WTC11 (cell line): ENCODE results near the gene PIGK. TPM values are rescaled to one million over a fixed set of nuclear protein-coding genes. Genes with fewer than 3 reads are reported as not detected.

Source experiments
- ATAC-seq: fragments of 200-7000 bp; cut with Tn5 transposase; 2 replicates; pipeline ENCODE4 v1.10.0; 2021; ENCODE audit warnings: mild to moderate bottlenecking, moderate library complexity
- CTCF ChIA-PET: fragments of 300-600 bp; sonication (Branson Sonifier 250); formaldehyde crosslinking; loops from one replicate; lab custom pipeline; 2021; ENCODE audit warnings: antibody characterized with exemption; lab: Charles Lee
- POLR2A ChIA-PET: fragments of 350-600 bp; sonication (Branson Sonifier 250); formaldehyde crosslinking; loops from one replicate; lab custom pipeline; 2021; ENCODE audit warnings: antibody characterized with exemption; lab: Charles Lee
- DNase-seq: peaks from one replicate; pipeline ENCODE4 v3.0.0; 2021; ENCODE audit warnings: low spot score
- H3K27ac Mint-ChIP-seq: 2 replicates; pipeline ENCODE4 v1.8.0; 2021; ENCODE audit warnings: mixed read lengths
- H3K27me3 Mint-ChIP-seq: 2 replicates; pipeline ENCODE4 v1.8.0; 2021; ENCODE audit warnings: low read depth, mild to moderate bottlenecking, moderate library complexity, mixed read lengths
- H3K36me3 Mint-ChIP-seq: 2 replicates; pipeline ENCODE4 v1.8.0; 2021; ENCODE audit warnings: mixed read lengths
- H3K4me1 Mint-ChIP-seq: 2 replicates; pipeline ENCODE4 v1.8.0; 2022; ENCODE audit warnings: mixed read lengths
- H3K4me3 Mint-ChIP-seq: 2 replicates; pipeline ENCODE4 v1.8.0; 2021; ENCODE audit warnings: mild to moderate bottlenecking, moderate library complexity, mixed read lengths
- H3K9me3 Mint-ChIP-seq: 2 replicates; pipeline ENCODE4 v1.8.0; 2021; ENCODE audit warnings: mixed read lengths
- CREB1 ChIP-seq: sonication (generic); formaldehyde crosslinking; IDR thresholded peaks from 2 replicates; pipeline ENCODE4 v1.8.0; 2023; ENCODE audit warnings: mild to moderate bottlenecking, missing genetic modification reagents
- CREM ChIP-seq: sonication (generic); formaldehyde crosslinking; IDR thresholded peaks from 2 replicates; pipeline ENCODE4 v1.8.1; 2022; ENCODE audit warnings: mild to moderate bottlenecking, missing genetic modification reagents, moderate library complexity
- EMX1 ChIP-seq: fragments of 250-450 bp; sonication (Bioruptor Pico); IDR thresholded peaks from 2 replicates; pipeline ENCODE4 v1.8.0; 2021; ENCODE audit warnings: mild to moderate bottlenecking
- JAZF1 ChIP-seq: fragments of 250-450 bp; sonication (Bioruptor Pico); IDR thresholded peaks from 2 replicates; pipeline ENCODE4 v1.9.0; 2021; ENCODE audit warnings: moderate library complexity, mild to moderate bottlenecking, inconsistent platforms
- KAT7 ChIP-seq: sonication (generic); formaldehyde crosslinking; IDR thresholded peaks from 2 replicates; pipeline ENCODE4 v1.8.1; 2023; ENCODE audit warnings: missing genetic modification reagents, mild to moderate bottlenecking, borderline replicate concordance
- PRRX2 ChIP-seq: fragments of 250-450 bp; sonication (Bioruptor Pico); IDR thresholded peaks from 2 replicates; pipeline ENCODE4 v1.8.0; 2021; ENCODE audit warnings: mild to moderate bottlenecking
- SMAD4 ChIP-seq: sonication (generic); formaldehyde crosslinking; IDR thresholded peaks from 2 replicates; pipeline ENCODE4 v1.8.0; 2022; ENCODE audit warnings: mild to moderate bottlenecking, missing genetic modification reagents
- SOX15 ChIP-seq: fragments of 250-450 bp; sonication (Bioruptor Pico); IDR thresholded peaks from 2 replicates; pipeline ENCODE4 v1.9.0; 2021; ENCODE audit warnings: mild to moderate bottlenecking
- TCF7 ChIP-seq: sonication (generic); formaldehyde crosslinking; IDR thresholded peaks from 2 replicates; pipeline ENCODE4 v1.8.0; 2022; ENCODE audit warnings: mild to moderate bottlenecking, low read depth, missing genetic modification reagents, moderate library complexity
- TEAD1 ChIP-seq: sonication (generic); formaldehyde crosslinking; IDR thresholded peaks from 2 replicates; pipeline ENCODE4 v1.8.0; 2022; ENCODE audit warnings: mild to moderate bottlenecking, missing genetic modification reagents
- ZNF138 ChIP-seq: sonication (generic); formaldehyde crosslinking; conservative IDR thresholded peaks from 2 replicates; pipeline ENCODE4 v1.8.1; 2022; ENCODE audit warnings: mild to moderate bottlenecking, moderate library complexity, missing genetic modification reagents
- total RNA-seq: library from RNA; stranded (reverse); gene quantifications from 3 replicates; pipeline ENCODE4 v1.2.3, GENCODE V29; 2021
- TF ChIP-seq, protein P1 (sequence below): fragments of 250-450 bp; sonication (Bioruptor Pico); conservative IDR thresholded peaks from 2 replicates; pipeline ENCODE4 v1.9.0; 2021; ENCODE audit warnings: mild to moderate bottlenecking
- TF ChIP-seq, protein P2 (sequence below): fragments of 250-450 bp; sonication (Bioruptor Pico); IDR thresholded peaks from 2 replicates; pipeline ENCODE4 v1.9.0; 2021; ENCODE audit warnings: mild to moderate bottlenecking
- TF ChIP-seq, protein P3 (sequence below): sonication (generic); formaldehyde crosslinking; IDR thresholded peaks from 2 replicates; pipeline ENCODE4 v1.8.1; 2023; ENCODE audit warnings: mild to moderate bottlenecking, missing genetic modification reagents, moderate library complexity
- TF ChIP-seq, protein P4 (sequence below): fragments of 250-450 bp; sonication (Bioruptor Pico); IDR thresholded peaks from 2 replicates; pipeline ENCODE4 v2.1.2; 2022; ENCODE audit warnings: mild to moderate bottlenecking, moderate library complexity
- TF ChIP-seq, protein P5 (sequence below): sonication (generic); formaldehyde crosslinking; IDR thresholded peaks from 2 replicates; pipeline ENCODE4 v1.8.1; 2023; ENCODE audit warnings: mild to moderate bottlenecking, missing genetic modification reagents, moderate library complexity
- TF ChIP-seq, protein P6 (sequence below): sonication (generic); formaldehyde crosslinking; IDR thresholded peaks from 2 replicates; pipeline ENCODE4 v1.8.1; 2022; ENCODE audit warnings: low read depth, mild to moderate bottlenecking, moderate library complexity, missing genetic modification reagents, borderline replicate concordance
- TF ChIP-seq, protein P7 (sequence below): sonication (generic); formaldehyde crosslinking; IDR thresholded peaks from 2 replicates; pipeline ENCODE4 v1.8.1; 2023; ENCODE audit warnings: mild to moderate bottlenecking, missing genetic modification reagents, borderline replicate concordance

The PIGK gene
- total RNA-seq, 1 experiment from 2014 or later, result 20.5 TPM

DNA sequence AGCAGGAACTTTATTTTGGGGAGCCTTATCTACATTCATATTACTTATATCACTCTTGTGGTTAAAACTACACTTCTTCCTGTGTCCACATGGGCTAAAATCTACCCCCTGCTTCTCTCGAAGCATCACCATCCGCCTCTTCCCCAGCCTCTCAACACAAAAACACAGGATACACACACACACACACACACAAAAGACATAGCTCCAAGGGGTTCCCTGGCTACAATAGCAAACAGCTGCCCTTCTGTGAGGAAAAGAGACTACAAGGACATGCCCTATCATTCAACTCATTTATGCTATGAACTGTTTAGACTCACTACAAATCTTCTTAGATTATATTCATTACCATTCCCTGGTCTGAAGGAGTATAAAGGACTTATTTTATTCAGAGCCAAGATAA is 155.0 kb downstream of the PIGK start:
- Mint-ChIP-seq H3K4me3 (no peak overlapping the region), H3K27ac (no peak overlapping the region), H3K9me3 (peaks cover 3% of the 10 kb centered on the region; the same call in 1 of the 2 replicates), H3K4me1 (peaks cover 38% of the 10 kb centered on the region), H3K36me3 (no peaks in the 10 kb centered on the region), H3K27me3 (no peaks in the 10 kb centered on the region)
- ATAC-seq (no peak), DNase-seq (no peak)
- TF ChIP-seq, protein P1, sequence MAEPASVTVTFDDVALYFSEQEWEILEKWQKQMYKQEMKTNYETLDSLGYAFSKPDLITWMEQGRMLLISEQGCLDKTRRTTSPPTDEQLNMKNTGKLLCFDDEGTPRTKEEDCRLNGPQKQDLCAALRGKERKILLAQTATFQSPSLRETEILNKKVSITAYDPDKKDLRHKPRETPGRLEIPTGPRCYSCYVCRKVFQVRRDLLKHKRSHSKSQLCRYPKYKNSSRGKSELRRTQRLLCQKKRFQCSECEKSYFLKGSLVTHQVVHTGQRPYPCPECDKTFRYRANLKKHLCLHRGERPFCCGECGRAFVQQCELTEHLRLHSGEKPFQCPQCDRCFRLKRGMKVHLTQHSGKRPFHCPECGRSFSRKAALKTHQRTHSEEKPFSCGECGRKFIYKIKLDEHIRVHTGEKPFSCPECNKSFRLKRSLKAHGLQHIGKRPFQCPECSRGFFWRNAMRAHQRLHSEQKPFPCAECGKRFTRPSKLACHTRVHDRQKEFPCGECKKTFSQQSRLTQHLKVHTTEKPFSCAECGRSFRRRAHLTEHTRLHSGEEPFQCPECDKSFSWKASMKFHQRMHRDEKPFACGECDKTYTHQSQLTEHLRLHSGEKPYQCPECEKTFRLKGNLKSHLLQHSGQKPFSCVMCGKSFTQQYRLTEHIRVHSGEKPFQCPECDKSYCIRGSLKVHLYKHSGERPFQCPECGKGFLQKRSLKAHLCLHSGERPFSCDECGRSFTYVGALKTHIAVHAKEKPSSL (CRISPR knock-in tag), result no peak
- TF ChIP-seq, protein P2, sequence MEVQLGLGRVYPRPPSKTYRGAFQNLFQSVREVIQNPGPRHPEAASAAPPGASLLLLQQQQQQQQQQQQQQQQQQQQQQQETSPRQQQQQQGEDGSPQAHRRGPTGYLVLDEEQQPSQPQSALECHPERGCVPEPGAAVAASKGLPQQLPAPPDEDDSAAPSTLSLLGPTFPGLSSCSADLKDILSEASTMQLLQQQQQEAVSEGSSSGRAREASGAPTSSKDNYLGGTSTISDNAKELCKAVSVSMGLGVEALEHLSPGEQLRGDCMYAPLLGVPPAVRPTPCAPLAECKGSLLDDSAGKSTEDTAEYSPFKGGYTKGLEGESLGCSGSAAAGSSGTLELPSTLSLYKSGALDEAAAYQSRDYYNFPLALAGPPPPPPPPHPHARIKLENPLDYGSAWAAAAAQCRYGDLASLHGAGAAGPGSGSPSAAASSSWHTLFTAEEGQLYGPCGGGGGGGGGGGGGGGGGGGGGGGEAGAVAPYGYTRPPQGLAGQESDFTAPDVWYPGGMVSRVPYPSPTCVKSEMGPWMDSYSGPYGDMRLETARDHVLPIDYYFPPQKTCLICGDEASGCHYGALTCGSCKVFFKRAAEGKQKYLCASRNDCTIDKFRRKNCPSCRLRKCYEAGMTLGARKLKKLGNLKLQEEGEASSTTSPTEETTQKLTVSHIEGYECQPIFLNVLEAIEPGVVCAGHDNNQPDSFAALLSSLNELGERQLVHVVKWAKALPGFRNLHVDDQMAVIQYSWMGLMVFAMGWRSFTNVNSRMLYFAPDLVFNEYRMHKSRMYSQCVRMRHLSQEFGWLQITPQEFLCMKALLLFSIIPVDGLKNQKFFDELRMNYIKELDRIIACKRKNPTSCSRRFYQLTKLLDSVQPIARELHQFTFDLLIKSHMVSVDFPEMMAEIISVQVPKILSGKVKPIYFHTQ (CRISPR knock-in tag), result no peak
- TF ChIP-seq SMAD4 (CRISPR knock-in tag) (no peak), EMX1 (CRISPR knock-in tag) (no peak), ZNF138 (CRISPR knock-in tag) (no peak), PRRX2 (CRISPR knock-in tag) (no peak), SOX15 (CRISPR knock-in tag) (no peak), CREB1 (no peak), JAZF1 (CRISPR knock-in tag) (no peak), KAT7 (no peak), TCF7 (CRISPR knock-in tag) (no peak), TEAD1 (CRISPR knock-in tag) (no peak), CREM (CRISPR knock-in tag) (no peak)
- TF ChIP-seq, protein P3, sequence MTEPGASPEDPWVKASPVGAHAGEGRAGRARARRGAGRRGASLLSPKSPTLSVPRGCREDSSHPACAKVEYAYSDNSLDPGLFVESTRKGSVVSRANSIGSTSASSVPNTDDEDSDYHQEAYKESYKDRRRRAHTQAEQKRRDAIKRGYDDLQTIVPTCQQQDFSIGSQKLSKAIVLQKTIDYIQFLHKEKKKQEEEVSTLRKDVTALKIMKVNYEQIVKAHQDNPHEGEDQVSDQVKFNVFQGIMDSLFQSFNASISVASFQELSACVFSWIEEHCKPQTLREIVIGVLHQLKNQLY (CRISPR knock-in tag), result no peak
- TF ChIP-seq, protein P4, sequence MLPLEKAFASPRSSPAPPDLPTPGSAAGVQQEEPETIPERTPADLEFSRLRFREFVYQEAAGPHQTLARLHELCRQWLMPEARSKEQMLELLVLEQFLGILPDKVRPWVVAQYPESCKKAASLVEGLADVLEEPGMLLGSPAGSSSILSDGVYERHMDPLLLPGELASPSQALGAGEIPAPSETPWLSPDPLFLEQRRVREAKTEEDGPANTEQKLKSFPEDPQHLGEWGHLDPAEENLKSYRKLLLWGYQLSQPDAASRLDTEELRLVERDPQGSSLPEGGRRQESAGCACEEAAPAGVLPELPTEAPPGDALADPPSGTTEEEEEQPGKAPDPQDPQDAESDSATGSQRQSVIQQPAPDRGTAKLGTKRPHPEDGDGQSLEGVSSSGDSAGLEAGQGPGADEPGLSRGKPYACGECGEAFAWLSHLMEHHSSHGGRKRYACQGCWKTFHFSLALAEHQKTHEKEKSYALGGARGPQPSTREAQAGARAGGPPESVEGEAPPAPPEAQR (CRISPR knock-in tag), result no peak
- TF ChIP-seq, protein P5, sequence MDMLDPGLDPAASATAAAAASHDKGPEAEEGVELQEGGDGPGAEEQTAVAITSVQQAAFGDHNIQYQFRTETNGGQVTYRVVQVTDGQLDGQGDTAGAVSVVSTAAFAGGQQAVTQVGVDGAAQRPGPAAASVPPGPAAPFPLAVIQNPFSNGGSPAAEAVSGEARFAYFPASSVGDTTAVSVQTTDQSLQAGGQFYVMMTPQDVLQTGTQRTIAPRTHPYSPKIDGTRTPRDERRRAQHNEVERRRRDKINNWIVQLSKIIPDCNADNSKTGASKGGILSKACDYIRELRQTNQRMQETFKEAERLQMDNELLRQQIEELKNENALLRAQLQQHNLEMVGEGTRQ (CRISPR knock-in tag), result no peak
- TF ChIP-seq, protein P6, sequence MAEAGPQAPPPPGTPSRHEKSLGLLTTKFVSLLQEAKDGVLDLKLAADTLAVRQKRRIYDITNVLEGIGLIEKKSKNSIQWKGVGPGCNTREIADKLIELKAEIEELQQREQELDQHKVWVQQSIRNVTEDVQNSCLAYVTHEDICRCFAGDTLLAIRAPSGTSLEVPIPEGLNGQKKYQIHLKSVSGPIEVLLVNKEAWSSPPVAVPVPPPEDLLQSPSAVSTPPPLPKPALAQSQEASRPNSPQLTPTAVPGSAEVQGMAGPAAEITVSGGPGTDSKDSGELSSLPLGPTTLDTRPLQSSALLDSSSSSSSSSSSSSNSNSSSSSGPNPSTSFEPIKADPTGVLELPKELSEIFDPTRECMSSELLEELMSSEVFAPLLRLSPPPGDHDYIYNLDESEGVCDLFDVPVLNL (CRISPR knock-in tag), result no peak
- TF ChIP-seq, protein P7, sequence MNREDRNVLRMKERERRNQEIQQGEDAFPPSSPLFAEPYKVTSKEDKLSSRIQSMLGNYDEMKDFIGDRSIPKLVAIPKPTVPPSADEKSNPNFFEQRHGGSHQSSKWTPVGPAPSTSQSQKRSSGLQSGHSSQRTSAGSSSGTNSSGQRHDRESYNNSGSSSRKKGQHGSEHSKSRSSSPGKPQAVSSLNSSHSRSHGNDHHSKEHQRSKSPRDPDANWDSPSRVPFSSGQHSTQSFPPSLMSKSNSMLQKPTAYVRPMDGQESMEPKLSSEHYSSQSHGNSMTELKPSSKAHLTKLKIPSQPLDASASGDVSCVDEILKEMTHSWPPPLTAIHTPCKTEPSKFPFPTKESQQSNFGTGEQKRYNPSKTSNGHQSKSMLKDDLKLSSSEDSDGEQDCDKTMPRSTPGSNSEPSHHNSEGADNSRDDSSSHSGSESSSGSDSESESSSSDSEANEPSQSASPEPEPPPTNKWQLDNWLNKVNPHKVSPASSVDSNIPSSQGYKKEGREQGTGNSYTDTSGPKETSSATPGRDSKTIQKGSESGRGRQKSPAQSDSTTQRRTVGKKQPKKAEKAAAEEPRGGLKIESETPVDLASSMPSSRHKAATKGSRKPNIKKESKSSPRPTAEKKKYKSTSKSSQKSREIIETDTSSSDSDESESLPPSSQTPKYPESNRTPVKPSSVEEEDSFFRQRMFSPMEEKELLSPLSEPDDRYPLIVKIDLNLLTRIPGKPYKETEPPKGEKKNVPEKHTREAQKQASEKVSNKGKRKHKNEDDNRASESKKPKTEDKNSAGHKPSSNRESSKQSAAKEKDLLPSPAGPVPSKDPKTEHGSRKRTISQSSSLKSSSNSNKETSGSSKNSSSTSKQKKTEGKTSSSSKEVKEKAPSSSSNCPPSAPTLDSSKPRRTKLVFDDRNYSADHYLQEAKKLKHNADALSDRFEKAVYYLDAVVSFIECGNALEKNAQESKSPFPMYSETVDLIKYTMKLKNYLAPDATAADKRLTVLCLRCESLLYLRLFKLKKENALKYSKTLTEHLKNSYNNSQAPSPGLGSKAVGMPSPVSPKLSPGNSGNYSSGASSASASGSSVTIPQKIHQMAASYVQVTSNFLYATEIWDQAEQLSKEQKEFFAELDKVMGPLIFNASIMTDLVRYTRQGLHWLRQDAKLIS (CRISPR knock-in tag), result no peak
- ChIA-PET POLR2A (no interaction called here), CTCF (no interaction called here)
